HPDE6-E6E7 (cell line): Measurements from ENCODE around the gene LPXN.
A peak's percentile ranks its signal among the peaks of the same experiment; 100 is the strongest.

ENCODE experiments used
- DNase-seq: peaks from one replicate; pipeline ENCODE4 v3.0.0; 2011; ENCODE audit warnings: missing footprints; ENCODE audit errors: extremely low spot score

Gene LPXN

DNA sequence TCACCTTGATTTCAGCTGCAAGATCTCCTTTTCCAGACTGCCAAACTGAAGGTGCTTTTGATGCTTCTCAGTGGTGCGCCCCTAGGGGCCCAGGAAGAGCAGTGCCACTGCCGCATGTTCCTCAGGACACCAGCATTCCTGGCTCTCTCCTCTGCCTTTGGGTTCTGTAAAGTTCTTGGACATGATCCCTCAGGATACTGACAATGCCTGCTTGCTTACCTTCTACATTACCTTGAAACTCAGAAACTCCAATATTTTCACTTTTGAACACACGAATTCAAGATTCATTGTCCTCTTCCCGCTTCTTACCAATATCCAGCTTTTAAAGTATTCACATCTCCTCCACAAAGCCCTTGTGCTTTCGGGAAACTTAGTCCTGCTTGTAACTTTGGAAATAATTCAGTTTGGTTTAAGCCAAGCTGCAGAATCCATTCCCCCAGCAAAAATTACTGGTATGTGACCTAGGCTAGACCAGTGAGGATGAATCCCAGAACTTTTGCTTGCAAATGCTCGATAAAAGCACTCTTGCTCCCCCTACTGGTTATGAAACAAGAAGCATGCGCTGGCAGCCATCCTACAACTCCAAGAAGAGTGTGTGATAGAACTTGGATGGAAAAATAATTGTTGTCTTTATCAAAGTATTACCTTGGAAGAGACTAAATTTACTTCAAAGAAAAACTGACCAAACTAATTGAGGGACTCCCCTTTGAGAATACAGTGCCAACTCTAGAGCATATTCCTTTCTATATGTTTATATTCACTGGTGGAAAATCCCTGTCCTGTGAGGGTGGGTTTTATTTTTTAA, 51.2 kb downstream of the LPXN start:
- DNase-seq: peak; percentile 63

DNA sequence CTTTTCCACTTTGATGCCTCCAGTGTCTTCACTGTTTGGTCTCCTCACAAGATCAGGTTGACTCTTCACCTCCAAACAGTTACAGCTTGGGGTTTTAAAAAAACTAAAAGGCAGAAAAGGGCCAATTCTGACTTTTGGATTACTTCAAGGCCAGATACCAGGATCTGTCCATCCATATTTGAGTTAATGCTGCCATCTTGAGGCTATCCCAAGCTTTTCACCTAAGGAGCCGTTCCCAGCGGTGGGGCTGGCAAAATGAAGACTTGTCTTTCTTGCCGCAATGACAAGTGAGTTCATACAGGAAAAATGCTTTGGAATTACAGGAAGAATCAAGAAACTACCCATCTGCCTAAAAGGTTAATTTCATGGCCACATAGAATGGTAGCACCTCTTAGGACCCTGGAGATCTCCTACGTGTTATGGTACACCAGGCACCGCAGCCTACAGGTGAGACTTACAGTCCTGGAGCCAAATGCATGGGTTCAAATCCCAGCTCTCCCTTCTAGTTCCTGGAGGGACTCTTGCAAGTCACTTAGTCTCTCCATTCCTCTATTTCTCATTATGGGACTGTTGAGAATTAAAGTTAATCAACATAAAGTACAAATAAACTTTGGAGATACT, 61.8 kb downstream of the LPXN start:
- DNase-seq: peak; percentile 62

DNA sequence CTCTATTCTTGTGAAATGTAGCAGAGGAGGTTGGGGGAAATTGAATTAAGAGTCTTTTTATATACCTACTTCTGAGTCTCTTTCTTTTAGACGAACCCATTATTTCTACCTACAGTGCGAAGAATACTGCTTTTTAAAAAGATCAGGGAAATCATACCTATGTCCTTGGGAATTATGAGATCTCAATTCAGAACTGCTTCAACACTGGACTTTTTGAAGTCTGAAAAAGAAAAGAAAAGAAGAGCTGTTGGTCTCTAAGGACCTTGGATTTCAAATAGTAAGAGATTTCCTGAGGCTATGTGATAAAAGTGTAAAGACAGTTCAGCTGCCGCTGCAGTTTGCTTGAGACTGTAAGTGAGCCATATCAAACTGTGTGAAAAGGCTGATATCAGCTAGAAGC, 64.0 kb downstream of the LPXN start:
- no peak for DNase-seq

DNA sequence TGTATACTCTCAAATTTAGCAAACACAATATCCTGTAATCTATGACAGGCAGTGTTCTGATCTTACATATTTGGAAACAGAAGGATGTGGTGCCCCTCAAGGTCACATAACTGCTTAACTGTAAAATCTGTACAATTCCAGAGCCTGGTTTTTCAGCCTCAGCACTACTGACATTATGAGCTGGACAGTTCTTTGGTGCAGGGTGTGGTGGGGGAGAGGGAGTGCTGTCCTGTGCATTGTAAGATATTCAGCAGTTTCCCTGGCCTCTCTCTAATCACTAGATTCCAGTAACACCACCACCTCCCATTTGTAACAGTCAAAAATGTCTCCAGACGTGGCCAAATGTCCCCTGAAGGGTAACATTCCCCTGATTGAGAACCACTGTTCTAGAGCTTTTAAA, 65.9 kb downstream of the LPXN start:
- no peak for DNase-seq

DNA sequence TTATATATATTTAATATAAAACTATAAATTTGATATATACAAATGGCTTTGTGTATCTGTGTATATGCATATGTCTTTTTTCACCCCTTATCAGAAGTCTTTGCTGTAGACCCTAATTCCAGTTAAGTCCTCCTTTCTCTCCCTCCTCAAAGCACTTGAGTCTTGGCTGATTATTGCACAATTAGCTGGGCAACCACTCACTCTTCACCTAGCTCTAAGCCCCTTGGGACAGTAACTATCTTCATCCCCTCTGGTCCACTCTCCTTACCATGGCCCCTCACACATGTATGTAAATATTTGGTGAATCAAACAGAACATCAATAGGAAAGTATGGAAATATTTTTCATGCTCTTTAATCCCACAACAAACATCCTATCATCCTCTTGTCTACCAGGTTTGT, 66.8 kb downstream of the LPXN start:
- DNase-seq: no peak

DNA sequence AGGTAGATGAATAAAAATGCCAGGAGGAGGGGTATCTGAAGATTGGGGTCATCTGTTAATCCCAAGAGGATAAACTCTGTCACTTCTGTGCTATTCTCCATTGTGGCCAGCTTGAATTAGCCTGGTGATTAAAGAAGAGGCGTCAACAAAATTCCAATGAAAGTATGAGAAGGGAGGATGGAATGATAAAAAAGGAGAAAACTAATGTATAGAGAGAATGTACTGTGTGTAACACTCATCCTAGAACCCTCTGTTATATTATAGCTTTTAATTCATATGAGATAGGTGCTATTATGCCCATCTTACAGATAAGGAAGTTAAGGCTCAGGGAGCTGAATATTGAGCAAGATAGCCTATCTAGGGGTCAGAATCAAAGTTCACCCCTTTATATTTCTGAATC, 67.7 kb downstream of the LPXN start, which contains the start of gene OR5B21:
OR5B21 (minus strand) TSS at position 101 of the 400 bp plus-strand sequence; CDS start at position 101, 0 bp downstream.
- DNase-seq: no peak

DNA sequence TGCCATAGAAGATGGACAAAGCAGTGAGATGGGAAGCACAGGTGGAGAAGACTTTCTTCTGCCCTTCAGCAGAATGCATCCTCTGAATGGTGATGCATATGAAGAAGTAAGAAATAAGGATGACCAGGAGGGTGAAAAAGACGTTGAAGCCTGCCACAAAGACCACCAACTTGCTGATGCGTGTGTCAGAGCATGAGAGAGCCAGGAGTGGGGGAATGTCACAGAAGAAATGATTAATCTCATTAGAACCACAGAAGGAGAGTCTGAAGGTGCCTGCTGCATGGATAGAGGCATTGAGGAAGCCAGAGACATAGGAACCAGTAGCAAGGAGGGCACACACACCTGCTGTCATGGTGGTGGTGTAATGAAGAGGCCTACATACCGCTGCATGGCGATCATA, 68.3 kb downstream of the LPXN start:
- DNase-seq: no peak

DNA sequence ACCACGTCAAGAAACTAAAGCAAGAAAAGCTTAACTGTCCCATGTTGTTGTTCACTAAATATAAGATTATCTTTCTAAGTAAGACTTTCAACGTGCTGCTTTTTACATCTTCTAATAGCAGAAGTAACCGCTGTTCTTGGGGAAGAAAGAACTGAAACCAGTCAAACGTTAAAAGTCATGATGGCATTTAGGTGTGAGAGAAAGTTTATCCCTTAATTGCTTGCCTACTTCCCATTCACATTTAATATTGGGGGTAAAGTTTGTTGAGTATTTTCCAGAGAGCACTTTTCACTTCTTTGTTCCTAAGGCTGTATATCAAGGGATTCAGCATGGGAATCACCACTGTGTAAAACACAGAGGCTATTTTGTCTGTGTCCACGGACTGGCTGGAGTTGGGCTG, 68.7 kb downstream of the LPXN start:
- no peak for DNase-seq

DNA sequence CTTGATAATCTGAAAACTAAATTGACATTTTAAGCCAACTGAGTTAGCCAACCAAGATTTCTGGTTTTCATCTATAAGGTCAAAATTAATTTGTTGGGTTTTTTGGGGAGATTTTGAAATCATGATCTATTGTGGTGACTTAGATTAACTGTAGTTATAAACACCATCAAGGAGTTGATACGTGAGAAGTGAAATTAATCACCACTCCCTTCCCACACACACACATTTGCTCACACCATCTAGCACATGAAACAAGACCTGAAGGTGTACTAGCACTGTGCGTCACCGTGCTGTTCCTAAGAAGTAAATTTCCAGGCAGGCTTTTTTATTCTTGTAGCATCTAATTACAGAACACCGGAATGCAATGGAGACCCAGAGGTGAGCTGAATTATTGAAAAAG, 69.8 kb downstream of the LPXN start:
- DNase-seq: no peak

DNA sequence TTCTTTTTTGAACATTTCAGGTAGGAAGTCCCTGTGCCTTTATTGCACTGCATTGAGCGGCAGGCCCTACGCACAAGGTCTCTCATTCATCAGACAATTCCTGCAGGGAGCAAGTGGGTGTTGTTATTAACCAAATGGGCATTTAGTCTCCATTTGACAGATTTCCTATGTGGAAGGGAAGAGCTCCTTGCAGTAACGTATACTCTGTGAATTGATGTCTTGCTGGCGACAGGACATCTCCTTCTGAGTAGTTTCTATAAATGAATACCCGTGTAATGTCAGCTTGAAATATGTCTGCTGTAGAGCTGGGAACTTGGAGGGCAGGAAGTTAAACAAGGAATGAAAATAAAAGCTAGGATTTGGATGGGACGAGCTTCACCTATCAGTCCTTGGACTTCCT, 71.4 kb downstream of the LPXN start:
- DNase-seq: no peak

DNA sequence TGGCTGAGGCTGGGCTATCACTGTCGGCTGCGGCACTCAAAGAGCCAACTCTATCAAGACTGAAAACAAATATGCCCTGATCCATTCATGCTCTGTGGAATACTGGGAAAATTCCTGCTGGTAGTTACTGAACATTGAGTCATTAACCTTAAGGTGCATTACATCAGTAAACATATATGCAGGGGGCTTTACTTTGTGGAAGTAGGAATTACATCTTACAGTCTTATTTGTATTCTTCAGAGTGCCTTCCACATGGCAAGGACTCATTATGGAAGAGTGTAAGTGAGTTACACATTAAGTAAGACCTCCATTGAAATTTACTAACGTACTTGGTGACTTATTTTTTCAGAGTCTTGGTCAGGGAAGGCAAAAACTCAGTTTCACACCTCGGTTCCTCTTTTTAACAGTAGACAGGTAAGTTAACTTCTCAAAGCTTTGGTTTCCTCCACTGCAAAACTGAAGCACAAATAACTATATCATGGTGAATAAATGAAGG, 72.2 kb downstream of the LPXN start:
- no peak for DNase-seq

DNA sequence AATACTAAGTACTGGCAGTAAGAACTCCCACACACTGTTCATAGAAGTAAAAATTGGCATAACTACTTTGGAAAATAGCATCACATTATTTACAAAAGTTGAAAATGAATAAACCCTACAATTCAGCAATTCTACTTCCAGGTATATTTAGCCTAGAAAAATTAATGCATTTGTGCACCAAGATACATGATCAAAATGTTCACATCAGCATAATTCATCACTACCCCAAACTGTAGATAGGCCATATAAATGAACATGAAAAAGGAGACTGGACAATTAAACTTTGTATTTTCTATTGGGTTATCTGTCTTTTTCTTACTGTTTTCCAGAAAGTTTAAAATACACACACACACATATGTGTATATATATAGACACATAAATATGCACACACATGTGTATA, 73.7 kb downstream of the LPXN start:
- DNase-seq: no peak

DNA sequence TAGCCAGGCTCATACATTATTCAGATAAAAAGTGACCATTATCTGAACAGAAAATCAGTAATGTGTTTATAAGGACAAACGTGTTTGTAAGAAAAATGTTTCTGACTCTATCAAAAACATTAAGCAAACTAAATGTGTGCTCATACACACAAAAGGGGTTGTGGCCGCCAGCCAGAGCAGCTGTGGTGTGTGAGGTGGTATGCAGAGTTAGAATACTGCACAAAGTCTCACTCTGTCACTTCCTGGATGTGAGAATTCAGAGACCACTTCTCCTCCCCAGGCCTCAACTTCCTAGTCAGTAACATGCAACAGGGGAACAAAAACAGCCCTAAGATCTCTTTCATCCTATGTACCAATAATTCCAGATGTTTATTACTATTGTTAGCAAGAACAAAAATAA, 77.2 kb downstream of the LPXN start:
- no peak for DNase-seq

DNA sequence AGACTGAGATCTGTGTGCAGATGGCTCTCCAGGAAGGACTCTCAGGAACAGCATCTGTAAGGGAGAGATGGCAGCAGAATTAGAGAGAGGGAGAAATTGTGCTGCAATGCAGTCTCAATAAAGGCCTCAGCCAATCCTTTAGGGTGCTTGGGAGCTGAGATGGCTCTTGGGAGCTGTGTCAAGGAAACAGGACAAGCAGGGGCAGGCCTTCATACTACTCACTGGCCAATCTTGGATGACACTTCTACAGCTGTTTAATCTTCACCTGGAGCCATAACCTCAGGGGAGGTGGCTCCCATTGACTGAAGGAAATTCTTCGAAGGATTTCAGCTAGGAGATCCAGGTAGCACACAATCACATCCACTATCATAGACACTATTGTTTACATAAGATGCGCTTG, 77.7 kb downstream of the LPXN start:
- DNase-seq: no peak

DNA sequence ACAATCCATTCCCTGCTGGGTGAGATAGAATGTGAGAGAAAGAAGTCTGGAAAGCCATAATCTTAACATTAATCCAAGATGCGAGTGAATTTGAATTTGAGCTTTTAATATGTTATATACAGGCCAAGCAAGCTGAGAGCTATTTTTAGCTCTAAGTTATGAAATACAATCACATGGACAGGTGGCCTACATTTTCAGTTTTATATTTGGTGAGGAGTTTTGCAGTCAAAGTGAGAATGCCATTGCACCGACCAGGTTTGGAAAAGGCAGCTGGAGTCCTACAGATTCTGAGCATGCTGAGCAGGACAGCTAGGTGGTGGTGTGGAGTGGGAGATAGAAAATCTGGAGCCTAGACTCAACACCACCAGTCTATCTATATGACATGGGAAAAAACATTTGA, 79.8 kb downstream of the LPXN start:
- no peak for DNase-seq

DNA sequence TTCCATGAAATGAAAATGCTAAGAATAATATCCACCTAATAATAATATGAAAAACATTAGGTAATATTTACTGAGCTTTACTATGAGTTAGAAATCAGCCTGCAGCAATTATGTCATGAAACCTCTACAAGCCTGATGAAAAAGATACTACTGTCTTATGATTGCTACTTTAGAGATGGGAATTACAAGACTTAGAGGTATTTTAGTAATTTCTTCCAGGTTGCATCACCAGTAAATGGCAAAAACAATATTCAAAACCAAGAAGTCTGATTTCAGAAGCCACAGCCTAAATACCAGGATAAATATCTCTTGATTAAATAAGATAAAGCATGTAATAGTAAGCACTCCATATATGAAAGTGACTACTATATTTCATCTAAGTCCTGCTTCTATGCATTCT, 81.6 kb downstream of the LPXN start:
- no peak for DNase-seq

DNA sequence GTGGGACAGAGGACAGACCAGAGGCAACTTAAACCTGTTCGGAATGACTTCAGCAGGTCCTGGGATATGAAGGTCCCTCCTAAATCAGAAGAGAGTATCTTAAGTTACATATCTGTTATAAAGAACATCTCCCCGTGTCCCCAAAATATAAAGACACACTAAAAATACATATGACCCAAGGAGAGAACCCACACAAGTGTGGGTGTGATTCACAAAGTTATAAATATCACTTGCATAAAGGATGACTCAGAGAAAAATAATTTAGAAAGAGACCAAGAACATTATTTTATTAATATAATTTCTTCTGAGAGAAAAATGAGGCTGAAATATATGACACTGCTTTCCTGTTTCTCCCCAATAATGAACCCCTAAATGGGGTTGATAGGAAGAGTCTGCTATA, 82.0 kb downstream of the LPXN start:
- DNase-seq: no peak

DNA sequence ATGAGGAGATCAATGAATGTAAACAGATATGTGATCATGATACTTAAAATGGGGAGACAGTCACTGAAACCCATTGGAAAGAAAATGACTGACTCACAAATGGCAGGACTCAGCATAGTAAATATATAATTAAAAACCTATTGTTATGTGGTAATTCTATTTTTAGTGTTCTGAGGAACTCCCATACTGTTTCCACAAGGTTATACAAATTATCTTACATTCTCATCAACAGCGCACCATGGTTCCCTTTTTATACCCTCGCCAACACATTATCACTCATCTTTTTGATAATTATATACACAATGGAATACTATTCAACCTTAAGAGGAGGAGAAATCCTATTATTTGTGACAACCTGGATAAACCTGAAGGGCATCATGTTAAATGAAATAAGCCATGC, 84.8 kb downstream of the LPXN start:
- no peak for DNase-seq

DNA sequence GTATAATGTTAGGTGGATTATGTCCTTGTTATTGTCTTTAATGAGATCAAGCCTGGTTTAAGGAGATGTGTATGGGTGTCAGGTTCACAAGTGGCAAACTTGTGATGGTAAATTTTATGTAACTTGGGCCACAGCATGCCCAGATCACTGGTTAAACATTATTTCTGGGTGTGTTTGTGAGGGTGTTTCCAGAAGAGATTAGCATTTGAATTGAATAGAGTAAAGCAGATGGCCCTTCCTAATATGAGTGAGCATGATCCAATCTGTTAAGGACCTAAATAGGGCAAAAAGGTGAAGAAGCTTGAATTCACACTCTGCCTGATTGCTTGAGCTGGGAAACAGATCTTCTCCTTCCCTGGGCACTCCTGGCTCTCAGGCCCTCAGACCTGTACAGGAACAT, 88.5 kb downstream of the LPXN start:
- no peak for DNase-seq

DNA sequence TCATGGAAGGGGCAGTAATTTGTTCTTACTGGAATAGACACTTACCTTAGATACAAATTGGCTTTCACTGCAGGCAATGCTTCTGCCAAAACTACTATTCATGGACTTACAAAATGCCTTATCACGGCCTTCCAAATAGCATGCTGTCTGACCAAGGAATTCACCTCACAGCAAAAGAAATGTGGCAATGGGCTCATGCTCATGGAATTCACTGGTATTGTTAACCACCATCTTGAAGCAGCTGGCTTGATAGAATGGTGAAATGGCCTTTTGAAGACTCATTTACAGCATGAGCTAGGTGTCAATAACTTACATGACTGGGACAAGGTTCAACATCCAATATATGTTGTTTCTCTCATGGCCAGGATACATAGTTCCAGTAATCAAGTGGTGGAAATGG, 89.7 kb downstream of the LPXN start:
- DNase-seq: no peak
